ENCODE measurements around the gene KLHL30.

- no peak for TF ChIP-seq EZH2 (IDR thresholded peaks at IDR 0.05; ENCODE audit: low read length, missing control alignments)
- no peak for TF ChIP-seq CTCF (conservative IDR thresholded peaks at IDR 0.05 in 1 of 2, IDR thresholded peaks at IDR 0.05 in 1 of 2; ENCODE audit: low read depth in 1 of 2, low read length in 2 of 2)
These were observed 33.2 kb downstream of the KLHL30 start for GRCh38 chr2:238171575-238172187.
